LNCAP (cell line): ENCODE data around the gene MAD2L1.

Experiments used
- TF ChIP-seq, protein P1 (sequence below): fragments of 450-650 bp; IDR thresholded peaks from 2 replicates; pipeline ENCODE4 v1.5.1; 2017; ENCODE audit warnings: mild to moderate bottlenecking

The MAD2L1 gene

GRCh38 chr4:120066517-120067340 lies at the start of gene MAD2L1:
Gene MAD2L1 (minus strand): TSS chr4:120066848. CDS start chr4:120066734, 114 bp downstream.
- TF ChIP-seq, protein P1, sequence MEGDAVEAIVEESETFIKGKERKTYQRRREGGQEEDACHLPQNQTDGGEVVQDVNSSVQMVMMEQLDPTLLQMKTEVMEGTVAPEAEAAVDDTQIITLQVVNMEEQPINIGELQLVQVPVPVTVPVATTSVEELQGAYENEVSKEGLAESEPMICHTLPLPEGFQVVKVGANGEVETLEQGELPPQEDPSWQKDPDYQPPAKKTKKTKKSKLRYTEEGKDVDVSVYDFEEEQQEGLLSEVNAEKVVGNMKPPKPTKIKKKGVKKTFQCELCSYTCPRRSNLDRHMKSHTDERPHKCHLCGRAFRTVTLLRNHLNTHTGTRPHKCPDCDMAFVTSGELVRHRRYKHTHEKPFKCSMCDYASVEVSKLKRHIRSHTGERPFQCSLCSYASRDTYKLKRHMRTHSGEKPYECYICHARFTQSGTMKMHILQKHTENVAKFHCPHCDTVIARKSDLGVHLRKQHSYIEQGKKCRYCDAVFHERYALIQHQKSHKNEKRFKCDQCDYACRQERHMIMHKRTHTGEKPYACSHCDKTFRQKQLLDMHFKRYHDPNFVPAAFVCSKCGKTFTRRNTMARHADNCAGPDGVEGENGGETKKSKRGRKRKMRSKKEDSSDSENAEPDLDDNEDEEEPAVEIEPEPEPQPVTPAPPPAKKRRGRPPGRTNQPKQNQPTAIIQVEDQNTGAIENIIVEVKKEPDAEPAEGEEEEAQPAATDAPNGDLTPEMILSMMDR = no peak

- TF ChIP-seq, protein P1 = no peak
Observed at GRCh38 chr4:120111745-120112144, 45.1 kb upstream of the MAD2L1 start.

- TF ChIP-seq, protein P1 = no peak
Observed at GRCh38 chr4:120109406-120109805, 42.8 kb upstream of the MAD2L1 start.

DNA sequence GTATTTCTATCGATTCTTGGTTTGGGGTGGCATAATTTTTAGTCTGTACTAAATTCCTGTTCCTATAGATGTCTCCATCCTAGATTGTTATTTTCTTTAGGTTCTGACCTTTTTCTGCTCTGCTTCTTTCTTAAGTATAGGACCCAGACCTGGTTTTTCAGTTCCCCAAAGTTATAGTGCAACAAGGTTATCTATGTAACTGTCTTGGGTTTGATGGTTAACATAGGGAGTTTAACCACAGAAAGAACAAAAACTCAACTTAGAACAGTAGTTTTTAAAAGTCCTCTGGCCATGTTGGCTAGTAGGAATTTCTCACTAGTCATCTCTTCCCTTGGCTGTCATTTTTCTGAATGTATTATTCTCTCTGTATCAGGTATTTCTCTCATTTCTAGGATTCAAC lies 38.8 kb upstream of the MAD2L1 start:
- TF ChIP-seq, protein P1 = no peak

- TF ChIP-seq, protein P1 = no peak
Observed at GRCh38 chr4:120096508-120097297, 30.1 kb upstream of the MAD2L1 start.

GRCh38 chr4:120088507-120088906 lies 21.9 kb upstream of the MAD2L1 start:
- TF ChIP-seq, protein P1 = no peak

DNA sequence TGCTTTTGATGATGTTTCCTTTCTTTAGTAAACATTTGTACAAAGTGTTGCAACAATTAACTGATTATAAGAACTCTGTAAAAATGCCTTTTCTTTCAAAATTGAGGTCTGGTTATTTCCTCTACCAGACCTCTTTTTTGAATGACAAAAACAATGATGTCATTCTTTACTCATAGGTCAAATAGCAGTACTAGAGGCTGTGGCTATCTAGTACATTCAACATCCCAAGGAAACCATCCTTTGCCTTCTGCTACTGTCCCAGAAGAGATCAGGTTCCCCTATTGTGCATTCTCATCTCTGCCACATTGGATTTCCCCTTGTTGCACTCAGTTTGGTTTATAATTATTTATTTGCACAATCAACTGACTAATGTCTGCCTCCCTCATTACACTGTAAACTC lies 19.1 kb upstream of the MAD2L1 start:
- TF ChIP-seq, protein P1 = no peak
